HG03095 (cell line): Measurements from ENCODE around the gene HECTD4.

Experiments
- ATAC-seq: cut with Tn5 transposase; IDR thresholded peaks from one replicate; pipeline ENCODE4 v1.9.1; 2021; ENCODE audit warnings: moderate library complexity; ENCODE audit not compliant: unreplicated experiment

Gene HECTD4

DNA sequence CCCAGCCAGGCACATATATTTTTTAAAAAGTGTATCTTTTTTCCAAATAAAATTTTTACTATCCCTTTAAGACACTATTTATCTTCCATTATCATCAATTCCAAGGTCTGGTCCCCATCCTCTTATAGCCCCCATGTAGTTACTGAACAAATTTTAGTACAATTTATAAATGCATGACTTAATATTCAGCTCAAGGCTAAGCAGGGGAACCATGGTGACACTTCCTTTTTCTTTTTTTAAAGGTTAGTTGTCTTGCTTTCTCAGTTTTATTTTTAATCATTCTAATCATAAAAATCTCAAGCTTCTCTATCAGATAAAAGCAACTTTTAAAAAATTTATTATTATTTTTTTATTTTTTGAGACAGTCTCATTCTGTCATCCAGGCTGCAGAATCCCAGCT lies 164.6 kb downstream of the HECTD4 start:
- no peak for ATAC-seq

GRCh38 chr12:112216223-112216622 lies 166.0 kb downstream of the HECTD4 start:
- no peak for ATAC-seq

GRCh38 chr12:112214064-112214463 lies 168.2 kb downstream of the HECTD4 start:
- no peak for ATAC-seq

GRCh38 chr12:112208301-112208910 lies 173.8 kb downstream of the HECTD4 start:
- ATAC-seq, result no peak

DNA sequence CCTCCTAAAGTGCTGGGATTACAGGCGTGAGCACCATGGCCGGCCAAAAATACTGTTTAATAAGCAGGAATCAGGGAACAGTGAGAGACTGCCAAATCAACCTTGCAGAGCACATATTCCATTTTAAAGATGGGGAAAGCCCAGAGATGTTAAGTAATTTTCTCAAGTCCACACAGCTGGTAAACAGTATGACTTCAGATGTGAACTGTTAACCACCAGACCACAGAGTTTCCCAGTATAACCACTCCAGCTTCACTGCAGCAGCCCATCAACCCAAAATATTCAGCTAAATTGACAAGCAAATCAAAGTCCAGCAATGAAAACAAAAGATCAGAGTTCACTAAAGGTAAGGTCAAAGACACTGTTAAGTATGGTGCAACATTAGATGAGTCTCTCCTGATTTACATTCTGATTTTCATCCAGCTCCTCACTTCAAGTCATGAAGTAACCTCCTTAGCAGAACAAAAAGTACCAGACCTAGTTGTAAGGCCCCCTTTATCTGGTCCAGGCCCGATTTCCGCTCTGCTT lies 174.8 kb downstream of the HECTD4 start:
- no peak for ATAC-seq

- no peak for ATAC-seq
Measured at GRCh38 chr12:112206944-112207343, 175.3 kb downstream of the HECTD4 start.

GRCh38 chr12:112199136-112199535 lies 183.1 kb downstream of the HECTD4 start:
- no peak for ATAC-seq

- ATAC-seq, result no peak
Measured at GRCh38 chr12:112198120-112198733, 184.0 kb downstream of the HECTD4 start.

- no peak for ATAC-seq
Measured at GRCh38 chr12:112196196-112196875, 185.9 kb downstream of the HECTD4 start.

- no peak for ATAC-seq
Measured at GRCh38 chr12:112194601-112195247, 187.5 kb downstream of the HECTD4 start.

GRCh38 chr12:112192475-112192874 lies 189.8 kb downstream of the HECTD4 start:
- ATAC-seq, result no peak

DNA sequence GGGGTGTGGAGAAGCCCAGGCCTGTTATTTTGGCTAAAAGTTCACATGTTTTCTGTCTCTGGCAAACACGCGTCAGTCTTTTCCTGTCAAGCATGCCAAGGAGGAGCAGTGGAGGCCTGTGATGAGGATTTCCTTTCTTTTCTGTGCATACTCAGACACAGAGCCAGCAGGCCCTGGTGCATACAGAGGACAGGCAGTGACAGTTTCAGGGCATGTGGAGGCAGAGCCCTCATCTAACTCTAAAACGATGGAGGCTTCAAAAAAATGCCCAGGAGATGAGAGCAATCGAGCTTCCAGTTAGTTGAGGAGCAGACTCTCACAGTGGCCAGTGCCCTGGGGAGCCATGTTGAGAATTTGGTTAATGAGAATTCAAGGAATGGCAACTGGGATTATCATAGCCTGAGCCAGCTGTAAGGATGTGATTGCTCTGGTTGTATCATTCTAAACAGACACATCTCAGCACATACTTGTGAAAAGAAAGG lies 190.3 kb downstream of the HECTD4 start:
- no peak for ATAC-seq

DNA sequence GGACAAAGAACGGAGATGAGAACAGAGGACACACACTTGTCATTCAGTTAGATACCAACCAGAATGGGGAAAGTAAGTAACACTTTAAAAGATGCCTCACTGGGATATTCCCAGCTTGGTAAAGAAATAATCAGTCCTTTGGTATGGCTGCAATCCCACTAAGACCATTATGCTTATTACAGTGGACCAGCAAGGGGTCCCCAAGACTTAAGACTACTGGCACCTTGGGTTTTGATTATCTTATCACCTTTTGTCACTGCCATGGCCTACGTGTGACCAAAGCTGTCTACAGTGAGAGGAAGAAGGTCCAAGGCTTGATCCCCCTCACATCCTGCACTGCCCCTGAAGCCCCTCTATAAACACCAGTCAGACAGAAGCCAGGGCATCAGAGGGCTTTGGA lies 191.0 kb downstream of the HECTD4 start:
- no peak for ATAC-seq

GRCh38 chr12:112190231-112191025 lies 191.8 kb downstream of the HECTD4 start:
- ATAC-seq, result no peak

DNA sequence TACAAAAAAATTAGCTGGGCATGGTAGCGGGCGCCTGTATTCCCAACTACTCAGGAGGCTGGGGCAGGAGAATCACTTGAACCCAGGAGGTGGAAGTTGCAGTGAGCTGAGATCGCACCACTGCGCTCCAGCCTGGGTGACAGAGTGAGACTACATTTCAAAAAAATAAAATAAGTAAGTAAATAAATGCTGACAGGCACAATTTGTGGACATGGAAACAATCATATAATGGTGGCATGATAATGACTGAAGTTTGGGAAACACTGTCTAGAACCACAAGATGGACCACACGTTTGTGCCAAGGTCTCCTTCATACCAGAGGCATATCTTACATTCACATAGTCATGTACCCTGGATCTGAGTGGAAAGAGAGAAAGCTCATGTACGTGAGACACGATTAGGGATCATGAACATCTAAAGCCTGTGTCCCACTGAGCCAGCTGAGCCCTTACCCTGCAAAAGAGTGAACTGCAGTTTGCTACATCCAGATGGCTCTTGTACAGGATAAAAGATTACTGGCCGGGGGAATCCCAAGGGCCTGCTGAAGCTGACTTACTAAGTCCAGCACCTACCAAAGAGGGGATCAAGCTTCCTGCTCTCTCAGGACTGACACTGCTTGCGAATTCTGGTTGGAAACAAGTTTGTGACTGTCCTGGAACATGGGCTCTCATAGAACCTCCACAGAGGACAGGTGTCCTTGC lies 194.0 kb downstream of the HECTD4 start:
- ATAC-seq, result no peak

DNA sequence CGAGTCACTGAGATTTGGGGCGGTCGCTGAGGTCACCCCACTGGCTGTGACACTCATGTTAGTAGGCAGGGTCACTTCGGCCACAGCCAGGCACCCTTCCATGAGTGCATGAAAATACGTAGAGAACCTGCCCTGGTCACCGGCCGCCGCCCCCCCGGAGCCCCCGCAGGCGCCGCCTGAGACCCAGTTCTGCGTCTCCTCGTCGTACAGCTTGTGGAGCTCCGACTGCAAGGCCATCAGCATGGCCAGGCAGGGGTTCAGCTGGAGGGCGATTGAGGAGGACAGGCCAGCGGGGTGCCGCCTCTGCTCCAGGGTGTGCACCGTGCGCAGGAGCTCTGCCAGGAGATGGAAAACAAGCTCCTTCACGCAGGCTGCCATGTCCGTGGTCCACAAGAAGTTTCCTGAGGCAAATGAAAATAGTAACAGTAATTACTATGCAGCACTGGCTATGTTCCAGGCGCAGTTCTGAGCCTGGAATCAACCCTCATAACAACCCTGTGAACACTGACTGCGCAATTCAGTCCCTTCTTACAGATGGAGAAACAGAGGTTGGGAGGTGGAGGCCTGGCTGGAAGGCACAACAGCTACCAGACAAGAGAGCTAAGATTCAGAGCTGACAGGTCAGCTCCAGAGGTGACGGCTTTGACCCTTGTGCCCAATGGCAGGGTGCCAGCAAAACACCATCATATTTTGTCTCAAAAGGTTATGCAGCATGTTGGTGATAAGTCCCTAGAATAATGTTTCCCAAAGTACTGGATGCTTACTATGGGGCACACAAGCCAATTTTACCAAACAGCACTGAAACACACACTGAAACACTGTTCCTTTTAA lies 196.9 kb downstream of the HECTD4 start:
- no peak for ATAC-seq

DNA sequence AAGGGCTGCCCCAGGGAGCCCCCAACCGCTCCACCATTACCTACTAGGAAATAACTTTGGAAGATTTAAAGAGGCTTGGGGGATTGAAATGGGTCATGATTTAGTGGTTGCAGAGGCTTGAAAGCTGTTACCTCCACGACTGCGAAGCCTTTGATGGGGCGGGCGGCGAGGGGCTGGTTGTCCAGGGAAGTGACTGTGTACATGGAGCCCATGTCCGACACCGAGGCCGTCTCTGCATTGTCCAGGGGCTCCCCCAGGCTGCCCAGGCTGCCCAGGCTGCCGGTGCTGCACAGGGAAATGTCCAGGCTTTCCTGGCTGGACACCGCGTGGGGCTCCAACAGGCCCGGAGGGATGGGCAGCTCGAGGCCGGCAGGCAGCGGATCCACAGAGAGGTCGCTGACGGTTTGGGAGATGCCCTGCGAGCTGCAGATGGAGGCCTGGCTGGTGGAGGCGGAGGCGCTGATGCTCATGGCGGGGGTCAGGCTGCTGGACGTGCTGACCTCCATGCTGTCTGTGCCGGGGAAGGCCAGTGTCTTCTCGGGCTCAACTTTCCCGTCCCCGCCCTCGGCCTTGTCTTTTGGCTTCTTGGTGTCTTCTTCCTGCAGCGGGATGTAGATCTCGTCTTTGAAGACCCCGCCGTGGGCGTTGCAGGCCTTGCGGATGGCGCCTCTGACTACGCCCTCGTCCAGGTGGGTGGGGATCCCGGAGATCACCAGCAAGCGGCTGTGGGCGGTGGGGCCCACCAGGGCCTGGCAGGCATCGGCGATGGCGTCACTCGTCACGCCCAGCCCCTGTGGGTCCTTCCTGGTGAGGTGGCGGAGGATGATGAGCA lies 198.0 kb downstream of the HECTD4 start:
- no peak for ATAC-seq
